CD4-positive, alpha-beta T cell (primary cell): ENCODE results near the gene CARD10. TPM values are rescaled to one million over a fixed set of nuclear protein-coding genes. Genes with fewer than 3 reads are reported as not detected.

Experiments used
- ATAC-seq: fragments of 200-7000 bp; cut with Tn5 transposase; one replicate; pipeline ENCODE4 v1.10.0; 2022; ENCODE audit warnings: mild to moderate bottlenecking; ENCODE audit not compliant: poor library complexity
- CTCF ChIA-PET: fragments of 350-600 bp; sonication (Branson Sonifier 250); formaldehyde crosslinking; loops from one replicate; lab custom pipeline; 2021; ENCODE audit warnings: antibody characterized with exemption, inconsistent platforms; lab: Charles Lee
- POLR2A ChIA-PET: fragments of 350-600 bp; sonication (Branson Sonifier 250); formaldehyde crosslinking; loops from one replicate; lab custom pipeline; 2021; ENCODE audit warnings: antibody characterized with exemption, inconsistent platforms; lab: Charles Lee
- DNase-seq, 14 experiments: peaks; one replicate each; pipeline ENCODE4 v3.0.0-alpha.2; 2013 to 2020; ENCODE audit warnings: mixed read lengths in 2 of 14
- H3K27ac ChIP-seq, 2 donors: one replicate each; pipeline versions ENCODE4 v1.5.1 to v1.7.0; 2013; ENCODE audit warnings: low read length in 2 of 2, low read depth in 1 of 2, mild to moderate bottlenecking in 1 of 2
- H3K27me3 ChIP-seq, 2 experiments: 1 replicate in 1 of 2; 2 replicates in 1 of 2; pipeline versions ENCODE4 v1.6.1 to v1.7.0; 2013; ENCODE audit warnings: low read length in 2 of 2, control low read depth in 1 of 2, mild to moderate bottlenecking in 1 of 2, moderate library complexity in 1 of 2; ENCODE audit not compliant: insufficient read depth in 2 of 2, control insufficient read depth in 1 of 2
- H3K36me3 ChIP-seq: one replicate; pipeline ENCODE4 v1.6.1; 2013; ENCODE audit warnings: low read length, control low read depth; ENCODE audit not compliant: insufficient read depth
- H3K4me1 ChIP-seq: one replicate; pipeline ENCODE4 v1.6.1; 2013; ENCODE audit warnings: low read length, control low read depth; ENCODE audit not compliant: insufficient read depth
- H3K4me3 ChIP-seq: one replicate; pipeline ENCODE4 v1.5.1; 2013; ENCODE audit warnings: mild to moderate bottlenecking, low read length, moderate library complexity
- H3K9me3 ChIP-seq, 2 experiments: 1 replicate in 1 of 2; 2 replicates in 1 of 2; pipeline versions ENCODE4 v1.6.1 to v1.7.0; 2013; ENCODE audit warnings: low read length in 2 of 2, mild to moderate bottlenecking in 2 of 2, control low read depth in 1 of 2, moderate library complexity in 1 of 2; ENCODE audit not compliant: control insufficient read depth in 1 of 2, insufficient read depth in 1 of 2
- H3K27ac Mint-ChIP-seq: one replicate; pipeline ENCODE4 v1.8.0; 2020; ENCODE audit warnings: mixed read lengths
- H3K27me3 Mint-ChIP-seq: one replicate; pipeline ENCODE4 v1.8.0; 2021; ENCODE audit warnings: mixed read lengths
- H3K36me3 Mint-ChIP-seq: one replicate; pipeline ENCODE4 v1.8.0; 2021; ENCODE audit warnings: low read depth, mixed read lengths
- H3K4me1 Mint-ChIP-seq: one replicate; pipeline ENCODE4 v1.8.0; 2021; ENCODE audit warnings: low read depth, mixed read lengths
- H3K4me3 Mint-ChIP-seq: one replicate; pipeline ENCODE4 v1.8.0; 2020; ENCODE audit warnings: mild to moderate bottlenecking, mixed read lengths
- H3K9me3 Mint-ChIP-seq: one replicate; pipeline ENCODE4 v1.8.0; 2020; ENCODE audit warnings: mixed read lengths
- CTCF ChIP-seq: fragments of 200-600 bp; IDR thresholded peaks from one replicate; pipeline ENCODE4 v1.8.0; 2022; ENCODE audit warnings: antibody characterized with exemption, mild to moderate bottlenecking
- intact Hi-C, 2 experiments: fragments of 100-400 bp; cut with DNase I in 1 of 2; cut with micrococcal nuclease in 1 of 2; formaldehyde crosslinking; loops; one replicate each; pipeline versions ENCODE4 v1.15.1 to v1.9.0; 2023 to 2025; cut with DNase I, micrococcal nuclease
- total RNA-seq, 174 experiments: library from RNA in 2 of 174; stranded (reverse) in 2 of 174; gene quantifications; one replicate each; pipeline ENCODE4 v1.2.3 and lab custom pipeline; 2021 to 2026

Gene CARD10
- total RNA-seq, 2 experiments from 2014 or later = 0.20 to 0.63 TPM

GRCh38 chr22:37505989-37506388 lies 13.2 kb downstream of the CARD10 start:
- Histone ChIP-seq H3K27ac (no peak overlapping the region), H3K27me3 (no peaks in the 10 kb centered on the region), H3K9me3 (no peaks in the 10 kb centered on the region), H3K36me3 (no peaks in the 10 kb centered on the region), H3K4me3 (no peak overlapping the region), H3K4me1 (peaks cover 15% of the 10 kb centered on the region)
- ChIA-PET CTCF (interaction anchor here (1.4 kb wide), 1 partner anchor 8 kb away, joined by 4 read pairs; no protein-coding TSS in a partner anchor), POLR2A (no interaction called here)
- TF ChIP-seq CTCF = no peak
- DNase-seq = no peak
- Mint-ChIP-seq H3K4me3 (no peak overlapping the region), H3K27me3 (no peaks in the 10 kb centered on the region), H3K27ac (no peak overlapping the region), H3K9me3 (no peaks in the 10 kb centered on the region), H3K36me3 (no peaks in the 10 kb centered on the region), H3K4me1 (peaks cover 13% of the 10 kb centered on the region)
- intact Hi-C loops = no loop called here
- ATAC-seq = no peak

- H3K9me3 Mint-ChIP-seq = no peaks in the 10 kb centered on the region
- ATAC-seq = no peak
- intact Hi-C loops = no loop called here
- H3K27ac Mint-ChIP-seq = no peak overlapping the region
- peaks cover 13% of the 10 kb centered on the region for H3K4me1 Mint-ChIP-seq
- Histone ChIP-seq H3K4me3 (no peak overlapping the region), H3K27ac (no peak overlapping the region), H3K4me1 (peaks cover 15% of the 10 kb centered on the region), H3K9me3 (no peaks in the 10 kb centered on the region), H3K27me3 (no peaks in the 10 kb centered on the region), H3K36me3 (no peaks in the 10 kb centered on the region)
- no peak overlapping the region for H3K4me3 Mint-ChIP-seq
- TF ChIP-seq CTCF = no peak
- ChIA-PET POLR2A (no interaction called here), CTCF (interaction anchor here (1.4 kb wide), 1 partner anchor 7 kb away, joined by 4 read pairs; no protein-coding TSS in a partner anchor)
- H3K36me3 Mint-ChIP-seq = no peaks in the 10 kb centered on the region
- DNase-seq = no peak
- no peaks in the 10 kb centered on the region for H3K27me3 Mint-ChIP-seq
Observed at GRCh38 chr22:37505565-37505964, 13.7 kb downstream of the CARD10 start.

GRCh38 chr22:37504964-37505363 lies 14.3 kb downstream of the CARD10 start:
- Mint-ChIP-seq H3K4me1 (peaks cover 13% of the 10 kb centered on the region), H3K9me3 (no peaks in the 10 kb centered on the region), H3K27me3 (no peaks in the 10 kb centered on the region), H3K4me3 (no peak overlapping the region), H3K36me3 (no peaks in the 10 kb centered on the region), H3K27ac (no peak overlapping the region)
- ATAC-seq = no peak
- no peak for TF ChIP-seq CTCF
- no peak overlapping the region for H3K4me3 ChIP-seq
- H3K9me3 ChIP-seq = no peaks in the 10 kb centered on the region
- ChIA-PET CTCF (no interaction called here), POLR2A (no interaction called here)
- no peak overlapping the region for H3K27ac ChIP-seq
- no peaks in the 10 kb centered on the region for H3K36me3 ChIP-seq
- H3K27me3 ChIP-seq = no peaks in the 10 kb centered on the region
- peaks cover 15% of the 10 kb centered on the region for H3K4me1 ChIP-seq
- intact Hi-C loops = no loop called here
- no peak for DNase-seq
